ENCODE measurements around the gene GRID2. TPM values are rescaled to one million over a fixed set of nuclear protein-coding genes. Genes with fewer than 3 reads are reported as not detected.

GRID2 gene
- polyA plus RNA-seq, 2 donors, result 0.02 TPM; not detected in 1

DNA sequence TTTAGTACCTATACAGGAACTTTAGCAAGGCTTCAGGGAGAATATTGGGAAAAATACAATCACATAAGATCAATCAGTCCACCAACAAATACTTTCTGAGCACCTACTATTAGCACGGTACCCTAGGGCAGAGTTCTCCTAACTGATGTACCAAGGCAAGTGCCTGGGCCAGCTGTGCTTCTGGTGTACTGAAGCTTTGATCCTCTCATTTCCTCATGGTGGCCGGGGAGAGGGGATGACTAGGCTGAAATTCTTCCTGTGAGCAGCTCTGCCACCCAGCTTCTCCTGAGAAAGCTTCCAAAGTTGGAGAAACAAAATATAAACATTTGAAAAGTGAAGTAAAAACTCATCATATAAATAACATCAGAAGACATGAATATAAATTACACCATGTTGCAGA lies 1475.5 kb downstream of the GRID2 start:
- Histone ChIP-seq H3K27me3 (ENCODE audit: control insufficient read depth in 1 of 2, insufficient read depth in 2 of 2, low read length in 2 of 2) (no peaks in the 10 kb centered on the region), H3K9me3 (ENCODE audit: control insufficient read depth in 2 of 2, insufficient read depth in 1 of 2, low read depth in 1 of 2, low read length in 1 of 2) (no peaks in the 10 kb centered on the region), H3K36me3 (ENCODE audit: control insufficient read depth in 2 of 2, insufficient read depth in 2 of 2, low read length in 1 of 2) (no peaks in the 10 kb centered on the region), H3K4me1 (ENCODE audit: control insufficient read depth in 2 of 2, insufficient read depth in 2 of 2, low read length in 1 of 2) (peaks cover 0 to 2% of the 10 kb centered on the region in 2 donors), H3K27ac (ENCODE audit: low read depth in 2 of 2, low read length in 1 of 2) (no peak overlapping the region), H3K4me3 (ENCODE audit: low read depth in 1 of 2, low read length in 2 of 2) (no peak overlapping the region)
- WGBS, 2 donors, result 67 to 84% methylated on average over 2 of the region's 2 CpGs

DNA sequence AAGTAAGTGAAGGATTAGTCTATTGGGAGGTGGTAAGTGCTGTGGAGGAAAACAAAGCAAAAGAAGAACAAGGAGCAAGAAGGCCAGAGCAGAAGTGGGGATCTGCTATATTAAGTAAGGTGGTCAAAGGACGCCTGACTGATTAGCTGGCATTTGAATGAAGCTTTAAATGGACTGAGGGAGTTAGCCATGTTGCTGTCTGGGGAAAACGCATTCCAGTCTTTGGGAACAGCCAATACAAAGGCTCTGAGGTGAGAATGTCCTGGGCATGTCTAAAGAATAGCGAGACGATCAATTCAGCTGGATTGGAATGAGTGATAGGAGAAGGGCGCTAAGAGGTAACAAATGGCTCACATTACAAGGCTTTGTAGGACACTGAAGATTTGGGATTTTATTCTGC lies 1476.3 kb downstream of the GRID2 start:
- no peaks in the 10 kb centered on the region for H3K9me3 ChIP-seq (ENCODE audit: control insufficient read depth in 2 of 2, insufficient read depth in 1 of 2, low read depth in 1 of 2, low read length in 1 of 2)
- H3K27me3 ChIP-seq (ENCODE audit: control insufficient read depth in 1 of 2, insufficient read depth in 2 of 2, low read length in 2 of 2), result no peaks in the 10 kb centered on the region
- peaks cover 0 to 2% of the 10 kb centered on the region in 2 donors for H3K4me1 ChIP-seq (ENCODE audit: control insufficient read depth in 2 of 2, insufficient read depth in 2 of 2, low read length in 1 of 2)
- H3K4me3 ChIP-seq (ENCODE audit: low read depth in 1 of 2, low read length in 2 of 2), result no peak overlapping the region
- H3K36me3 ChIP-seq (ENCODE audit: control insufficient read depth in 2 of 2, insufficient read depth in 2 of 2, low read length in 1 of 2), result no peaks in the 10 kb centered on the region
- no peak overlapping the region for H3K27ac ChIP-seq (ENCODE audit: low read depth in 2 of 2, low read length in 1 of 2)
- 92 to 93% methylated on average over 5 of the region's 5 CpGs for WGBS, 2 donors

- no peak overlapping the region for H3K4me3 ChIP-seq (ENCODE audit: low read depth in 1 of 2, low read length in 2 of 2)
- no peaks in the 10 kb centered on the region for H3K9me3 ChIP-seq (ENCODE audit: control insufficient read depth in 2 of 2, insufficient read depth in 1 of 2, low read depth in 1 of 2, low read length in 1 of 2)
- no peak overlapping the region for H3K27ac ChIP-seq (ENCODE audit: low read depth in 2 of 2, low read length in 1 of 2)
- H3K4me1 ChIP-seq (ENCODE audit: control insufficient read depth in 2 of 2, insufficient read depth in 2 of 2, low read length in 1 of 2), result peaks cover 0 to 2% of the 10 kb centered on the region in 2 donors
- H3K27me3 ChIP-seq (ENCODE audit: control insufficient read depth in 1 of 2, insufficient read depth in 2 of 2, low read length in 2 of 2), result no peaks in the 10 kb centered on the region
- WGBS, 2 donors, result 95 to 96% methylated on average over 9 of the region's 9 CpGs
- H3K36me3 ChIP-seq (ENCODE audit: control insufficient read depth in 2 of 2, insufficient read depth in 2 of 2, low read length in 1 of 2), result no peaks in the 10 kb centered on the region
Observed at GRCh38 chr4:93781198-93781597, 1477.4 kb downstream of the GRID2 start.

- WGBS, 2 donors, result 60 to 71% methylated on average over 2 of the region's 2 CpGs
- Histone ChIP-seq H3K4me1 (ENCODE audit: control insufficient read depth in 2 of 2, insufficient read depth in 2 of 2, low read length in 1 of 2) (no peaks in the 10 kb centered on the region), H3K36me3 (ENCODE audit: control insufficient read depth in 2 of 2, insufficient read depth in 2 of 2, low read length in 1 of 2) (no peaks in the 10 kb centered on the region), H3K4me3 (ENCODE audit: low read depth in 1 of 2, low read length in 2 of 2) (no peak overlapping the region), H3K9me3 (ENCODE audit: control insufficient read depth in 2 of 2, insufficient read depth in 1 of 2, low read depth in 1 of 2, low read length in 1 of 2) (no peaks in the 10 kb centered on the region), H3K27ac (ENCODE audit: low read depth in 2 of 2, low read length in 1 of 2) (no peak overlapping the region), H3K27me3 (ENCODE audit: control insufficient read depth in 1 of 2, insufficient read depth in 2 of 2, low read length in 2 of 2) (no peaks in the 10 kb centered on the region)
Observed at GRCh38 chr4:93786149-93786548, 1482.4 kb downstream of the GRID2 start.

- no peaks in the 10 kb centered on the region for H3K27me3 ChIP-seq (ENCODE audit: control insufficient read depth in 1 of 2, insufficient read depth in 2 of 2, low read length in 2 of 2)
- H3K4me3 ChIP-seq (ENCODE audit: low read depth in 1 of 2, low read length in 2 of 2), result no peak overlapping the region
- H3K36me3 ChIP-seq (ENCODE audit: control insufficient read depth in 2 of 2, insufficient read depth in 2 of 2, low read length in 1 of 2), result no peaks in the 10 kb centered on the region
- H3K27ac ChIP-seq (ENCODE audit: low read depth in 2 of 2, low read length in 1 of 2), result no peak overlapping the region
- WGBS, 2 donors, result 87 to 89% methylated on average over 1 of the region's 1 CpG
- H3K4me1 ChIP-seq (ENCODE audit: control insufficient read depth in 2 of 2, insufficient read depth in 2 of 2, low read length in 1 of 2), result no peaks in the 10 kb centered on the region
- H3K9me3 ChIP-seq (ENCODE audit: control insufficient read depth in 2 of 2, insufficient read depth in 1 of 2, low read depth in 1 of 2, low read length in 1 of 2), result no peaks in the 10 kb centered on the region
Observed at GRCh38 chr4:93788712-93789111, 1484.9 kb downstream of the GRID2 start.

DNA sequence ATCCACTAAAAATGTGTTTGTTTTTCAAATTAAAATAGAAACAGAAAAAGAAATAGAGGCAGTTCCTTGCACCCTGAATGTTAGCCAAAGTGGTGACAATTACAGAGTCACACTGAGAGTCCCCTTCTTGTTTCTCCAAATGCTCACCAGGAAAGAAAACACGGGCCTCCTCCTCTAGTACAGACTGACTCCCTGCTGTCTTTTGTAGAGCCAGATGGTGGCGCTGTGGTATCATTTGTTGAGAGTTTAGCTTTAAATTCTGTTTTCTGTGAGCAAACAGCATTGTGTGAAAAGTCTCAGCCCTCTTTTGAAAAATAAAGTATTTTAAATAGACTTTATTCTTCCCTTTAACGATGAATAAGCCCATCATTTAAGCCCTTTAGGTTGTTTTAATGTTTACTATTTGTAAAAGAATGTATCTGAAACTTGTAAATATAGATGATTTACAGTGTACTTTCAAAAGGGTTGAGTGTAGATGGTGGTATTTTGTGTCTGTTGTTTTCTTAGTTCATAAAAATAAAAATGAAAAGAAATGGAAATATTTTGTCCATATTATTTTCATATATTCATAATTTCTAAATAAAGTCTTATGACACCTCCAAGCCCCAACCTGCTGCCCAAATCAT lies 1487.9 kb downstream of the GRID2 start:
- Histone ChIP-seq H3K27ac (ENCODE audit: low read depth in 2 of 2, low read length in 1 of 2) (no peak overlapping the region), H3K4me3 (ENCODE audit: low read depth in 1 of 2, low read length in 2 of 2) (no peak overlapping the region), H3K9me3 (ENCODE audit: control insufficient read depth in 2 of 2, insufficient read depth in 1 of 2, low read depth in 1 of 2, low read length in 1 of 2) (no peaks in the 10 kb centered on the region), H3K36me3 (ENCODE audit: control insufficient read depth in 2 of 2, insufficient read depth in 2 of 2, low read length in 1 of 2) (no peaks in the 10 kb centered on the region), H3K4me1 (ENCODE audit: control insufficient read depth in 2 of 2, insufficient read depth in 2 of 2, low read length in 1 of 2) (no peaks in the 10 kb centered on the region), H3K27me3 (ENCODE audit: control insufficient read depth in 1 of 2, insufficient read depth in 2 of 2, low read length in 2 of 2) (peaks cover 0 to 2% of the 10 kb centered on the region in 2 donors)
- WGBS, 2 donors, result 1 to 3% methylated on average over 3 of the region's 3 CpGs

- Histone ChIP-seq H3K9me3 (ENCODE audit: control insufficient read depth in 2 of 2, insufficient read depth in 1 of 2, low read depth in 1 of 2, low read length in 1 of 2) (no peaks in the 10 kb centered on the region), H3K27ac (ENCODE audit: low read depth in 2 of 2, low read length in 1 of 2) (no peak overlapping the region), H3K36me3 (ENCODE audit: control insufficient read depth in 2 of 2, insufficient read depth in 2 of 2, low read length in 1 of 2) (no peaks in the 10 kb centered on the region), H3K4me3 (ENCODE audit: low read depth in 1 of 2, low read length in 2 of 2) (no peak overlapping the region), H3K27me3 (ENCODE audit: control insufficient read depth in 1 of 2, insufficient read depth in 2 of 2, low read length in 2 of 2) (no peaks in the 10 kb centered on the region), H3K4me1 (ENCODE audit: control insufficient read depth in 2 of 2, insufficient read depth in 2 of 2, low read length in 1 of 2) (no peaks in the 10 kb centered on the region)
- 74 to 85% methylated on average over 4 of the region's 4 CpGs for WGBS, 2 donors
Observed at GRCh38 chr4:93802045-93802444, 1498.3 kb downstream of the GRID2 start.

GRCh38 chr4:93809773-93810172 lies 1506.0 kb downstream of the GRID2 start:
- no peak overlapping the region for H3K27ac ChIP-seq (ENCODE audit: low read depth in 2 of 2, low read length in 1 of 2)
- no peaks in the 10 kb centered on the region for H3K36me3 ChIP-seq (ENCODE audit: control insufficient read depth in 2 of 2, insufficient read depth in 2 of 2, low read length in 1 of 2)
- no peaks in the 10 kb centered on the region for H3K27me3 ChIP-seq (ENCODE audit: control insufficient read depth in 1 of 2, insufficient read depth in 2 of 2, low read length in 2 of 2)
- no peaks in the 10 kb centered on the region for H3K9me3 ChIP-seq (ENCODE audit: control insufficient read depth in 2 of 2, insufficient read depth in 1 of 2, low read depth in 1 of 2, low read length in 1 of 2)
- no peaks in the 10 kb centered on the region for H3K4me1 ChIP-seq (ENCODE audit: control insufficient read depth in 2 of 2, insufficient read depth in 2 of 2, low read length in 1 of 2)
- no peak overlapping the region for H3K4me3 ChIP-seq (ENCODE audit: low read depth in 1 of 2, low read length in 2 of 2)
- 52 to 72% methylated on average over 4 of the region's 4 CpGs for WGBS, 2 donors

DNA sequence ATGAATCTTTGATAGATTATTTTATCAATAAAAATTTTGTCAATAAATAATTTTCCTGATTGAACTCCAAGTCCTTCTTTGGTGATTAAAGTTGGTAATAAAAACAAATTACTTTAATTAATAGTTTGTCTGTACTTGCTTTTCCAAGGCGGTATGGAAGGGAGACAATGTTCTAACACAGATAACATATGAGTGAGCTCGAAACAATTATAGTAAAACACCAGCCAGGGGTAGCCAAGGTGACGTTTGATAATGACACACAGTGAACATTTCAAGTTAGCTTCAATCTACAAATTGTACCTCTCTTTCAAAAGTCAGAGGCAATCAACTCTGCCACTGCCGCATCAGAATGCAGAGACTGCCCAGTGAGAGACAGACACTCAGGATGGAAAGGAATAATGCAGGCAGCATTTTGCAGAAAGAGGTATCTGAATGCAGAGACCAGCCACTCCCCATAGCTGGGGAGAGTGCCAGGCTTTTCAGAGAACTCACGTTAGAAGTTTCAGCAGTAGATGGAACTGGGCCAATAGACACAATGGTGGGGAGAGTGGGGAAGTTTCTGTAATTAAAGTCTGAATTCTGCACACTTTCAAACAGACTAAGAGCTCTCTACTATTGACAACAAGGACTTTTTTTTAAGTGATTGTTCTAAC lies 1506.7 kb downstream of the GRID2 start:
- Histone ChIP-seq H3K36me3 (ENCODE audit: control insufficient read depth in 2 of 2, insufficient read depth in 2 of 2, low read length in 1 of 2) (no peaks in the 10 kb centered on the region), H3K4me3 (ENCODE audit: low read depth in 1 of 2, low read length in 2 of 2) (no peak overlapping the region), H3K4me1 (ENCODE audit: control insufficient read depth in 2 of 2, insufficient read depth in 2 of 2, low read length in 1 of 2) (no peaks in the 10 kb centered on the region), H3K27ac (ENCODE audit: low read depth in 2 of 2, low read length in 1 of 2) (no peak overlapping the region), H3K27me3 (ENCODE audit: control insufficient read depth in 1 of 2, insufficient read depth in 2 of 2, low read length in 2 of 2) (no peaks in the 10 kb centered on the region), H3K9me3 (ENCODE audit: control insufficient read depth in 2 of 2, insufficient read depth in 1 of 2, low read depth in 1 of 2, low read length in 1 of 2) (no peaks in the 10 kb centered on the region)
- 41 to 42% methylated on average over 5 of the region's 5 CpGs for WGBS, 2 donors

DNA sequence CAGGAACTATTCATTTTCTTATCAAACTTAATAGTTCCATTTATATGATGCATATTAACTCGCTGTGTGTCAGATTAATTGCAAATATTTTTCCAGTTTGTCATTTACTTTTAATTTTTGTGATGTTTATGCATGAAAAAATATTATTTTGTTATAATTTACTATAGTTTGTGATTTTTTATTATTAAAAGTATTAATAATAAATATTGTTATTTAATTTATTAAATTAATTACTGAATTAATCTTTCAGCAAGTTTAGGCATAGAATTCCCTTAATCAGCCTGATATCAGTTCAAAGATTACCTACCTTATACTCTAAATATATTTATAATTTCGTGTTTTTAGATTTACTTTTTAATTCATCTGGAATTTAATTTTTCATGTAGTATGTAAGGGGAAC lies 1509.3 kb downstream of the GRID2 start:
- Histone ChIP-seq H3K4me3 (ENCODE audit: low read depth in 1 of 2, low read length in 2 of 2) (no peak overlapping the region), H3K27me3 (ENCODE audit: control insufficient read depth in 1 of 2, insufficient read depth in 2 of 2, low read length in 2 of 2) (no peaks in the 10 kb centered on the region), H3K36me3 (ENCODE audit: control insufficient read depth in 2 of 2, insufficient read depth in 2 of 2, low read length in 1 of 2) (no peaks in the 10 kb centered on the region), H3K4me1 (ENCODE audit: control insufficient read depth in 2 of 2, insufficient read depth in 2 of 2, low read length in 1 of 2) (no peaks in the 10 kb centered on the region), H3K9me3 (ENCODE audit: control insufficient read depth in 2 of 2, insufficient read depth in 1 of 2, low read depth in 1 of 2, low read length in 1 of 2) (no peaks in the 10 kb centered on the region), H3K27ac (ENCODE audit: low read depth in 2 of 2, low read length in 1 of 2) (no peak overlapping the region)
- 70 to 89% methylated on average over 2 of the region's 2 CpGs for WGBS, 2 donors
